Spinal cord (tissue), 10 donors: ENCODE measurements around the gene GAPDH. TPM values are rescaled to one million over a fixed set of nuclear protein-coding genes. Genes with fewer than 3 reads are reported as not detected.
"Not testable (repeated sequence)": the region's sequence is repeated elsewhere in the genome, so short reads cannot be mapped to it uniquely, and the experiment has no call there.

ENCODE experiments used
- DNase-seq, 6 donors: peaks; one replicate each; pipeline versions ENCODE4 v3.0.0 to v3.0.0-alpha.2; 2013 to 2015; ENCODE audit warnings: low spot score in 6 of 6, low read depth in 4 of 6
- H3K27ac ChIP-seq: one replicate; pipeline ENCODE4 v1.5.1; 2013; ENCODE audit warnings: low read depth, low read length, control low read depth
- H3K27me3 ChIP-seq: one replicate; pipeline ENCODE4 v1.6.1; 2013; ENCODE audit warnings: low read length; ENCODE audit not compliant: control insufficient read depth, insufficient read depth
- H3K36me3 ChIP-seq: one replicate; pipeline ENCODE4 v1.6.1; 2013; ENCODE audit warnings: low read length; ENCODE audit not compliant: control insufficient read depth, insufficient read depth
- H3K4me1 ChIP-seq: one replicate; pipeline ENCODE4 v1.6.1; 2013; ENCODE audit warnings: low read length; ENCODE audit not compliant: control insufficient read depth, insufficient read depth
- H3K4me3 ChIP-seq: one replicate; pipeline ENCODE4 v1.5.1; 2013; ENCODE audit warnings: low read depth, low read length, control low read depth
- H3K9me3 ChIP-seq: one replicate; pipeline ENCODE4 v1.6.1; 2013; ENCODE audit warnings: low read length; ENCODE audit not compliant: control insufficient read depth, insufficient read depth
- WGBS: methylation state at CpG from one replicate; pipeline ENCODE4 v1.1.5; 2013; ENCODE audit warnings: missing lambda C conversion rate; ENCODE audit not compliant: insufficient coverage; 5-methylcytosine and 5-hydroxymethylcytosine counted together
- polyA plus RNA-seq, 2 donors: library from polyadenylated mRNA; unstranded; fragments of 120-200 nt; gene quantifications; one replicate each; pipeline ENCODE4 v1.2.1, GENCODE V29; 2013; ENCODE audit not compliant: insufficient read length in 2 of 2
- total RNA-seq, 2 donors: library from RNA; depleted of rRNA in 1 of 2; stranded (reverse); fragments of 120-200 nt in 1 of 2; fragments of >200 nt in 1 of 2; gene quantifications; one replicate each; pipeline versions ENCODE4 v1.2.3 to v1.2.4, GENCODE V29; 2013 to 2014
- donor health status: healthy.

Gene GAPDH
- total and polyA plus RNA-seq, 4 donors = 1,774 to 3,295 (median 3,020) TPM

DNA sequence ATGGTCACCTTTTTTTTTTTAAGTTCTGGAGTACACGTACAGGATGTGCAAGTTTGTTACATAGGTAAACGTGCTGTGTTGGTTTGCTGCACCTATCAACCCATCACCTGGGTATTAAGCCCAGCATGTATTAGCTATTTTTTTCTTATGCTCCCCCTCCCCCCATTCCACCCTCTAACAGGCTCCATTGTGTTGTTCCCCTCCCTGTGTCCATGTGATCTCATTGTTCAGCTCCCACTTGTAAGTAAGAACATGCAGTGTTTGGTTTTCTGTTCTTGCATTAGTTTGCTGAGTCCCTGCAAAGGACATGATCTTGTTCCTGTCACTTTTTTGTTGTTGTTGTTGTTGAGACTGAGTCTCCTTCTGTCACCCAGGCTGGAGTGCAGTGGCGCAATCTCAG is 37.0 kb upstream of the GAPDH start:
- not testable (repeated sequence) for H3K9me3 ChIP-seq, H3K27ac ChIP-seq, H3K27me3 ChIP-seq, DNase-seq, H3K4me3 ChIP-seq, H3K4me1 ChIP-seq
- H3K36me3 ChIP-seq = peaks cover 22% of the 10 kb centered on the region
- 100% methylated on average over 1 of the region's 3 CpGs for WGBS

DNA sequence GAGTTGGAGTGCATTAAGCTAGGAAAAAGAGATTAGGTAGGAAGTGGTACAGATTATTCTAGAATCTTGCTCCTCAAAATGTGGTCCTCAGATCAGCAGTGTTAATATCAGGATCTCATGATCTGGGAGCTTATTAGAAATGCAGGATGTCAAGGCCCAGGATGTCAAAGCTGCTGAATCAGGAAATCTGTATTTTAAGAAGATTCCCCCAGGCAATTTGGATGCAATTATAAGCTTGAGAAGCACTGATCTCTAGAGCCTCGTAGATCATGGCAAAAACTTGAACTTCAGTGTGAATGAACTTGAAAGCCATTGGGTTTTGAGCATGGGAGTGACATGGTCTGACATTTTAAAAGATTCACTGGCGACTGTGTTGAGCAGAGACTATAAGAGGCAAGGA is 33.9 kb upstream of the GAPDH start:
- Histone ChIP-seq H3K4me1 (no peaks in the 10 kb centered on the region), H3K27ac (no peak overlapping the region), H3K4me3 (no peak overlapping the region), H3K36me3 (peaks cover 27% of the 10 kb centered on the region), H3K9me3 (no peaks in the 10 kb centered on the region), H3K27me3 (no peaks in the 10 kb centered on the region)
- WGBS = 89% methylated on average over 2 of the region's 2 CpGs
- DNase-seq = no peak

DNA sequence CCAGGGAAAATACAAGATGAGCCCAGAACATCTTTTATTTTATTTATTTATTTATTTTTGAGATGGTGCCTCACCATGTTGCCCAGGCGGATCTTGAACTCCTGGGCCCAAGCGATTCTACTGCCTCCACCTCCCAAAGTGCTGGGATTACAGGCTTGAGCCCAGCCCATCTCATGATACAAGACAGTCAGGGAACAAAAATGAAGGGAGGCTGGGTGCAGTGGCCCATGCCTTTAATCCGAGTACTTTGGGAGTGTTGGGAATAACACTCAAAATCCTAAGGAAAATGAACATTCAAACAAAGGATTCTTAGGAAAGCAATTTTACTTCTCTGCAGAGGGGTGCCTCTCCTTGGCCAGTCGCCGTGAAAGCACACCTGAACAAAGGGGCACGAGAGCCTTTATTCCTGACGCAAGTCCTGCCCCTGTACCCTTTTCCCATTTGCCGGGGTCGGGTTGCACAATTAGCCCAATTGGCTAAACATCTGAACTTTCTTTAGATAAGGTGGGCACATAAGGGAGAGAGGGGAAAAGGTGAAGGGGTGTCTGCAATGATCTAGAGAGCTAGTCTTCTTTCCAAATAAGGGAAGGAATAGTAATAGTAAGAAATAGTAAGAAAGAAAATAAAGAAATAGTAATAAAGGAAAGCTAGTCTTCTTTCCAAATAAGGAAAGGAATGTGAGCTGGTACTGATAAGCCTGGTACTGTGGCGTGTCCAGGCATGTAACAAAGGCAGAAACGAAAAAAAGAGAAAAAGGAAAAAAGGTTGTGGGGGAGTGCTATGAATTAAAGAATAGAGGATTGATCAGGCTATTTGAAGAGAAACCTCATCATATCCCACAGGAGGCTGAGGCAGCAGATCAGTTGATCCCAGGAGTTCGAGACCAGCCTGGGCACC is 27.0 kb upstream of the GAPDH start:
- WGBS = 82% methylated on average over 7 of the region's 12 CpGs
- peaks cover 28% of the 10 kb centered on the region for H3K36me3 ChIP-seq
- no peaks in the 10 kb centered on the region for H3K27me3 ChIP-seq
- H3K4me3 ChIP-seq = no peak overlapping the region
- no peaks in the 10 kb centered on the region for H3K4me1 ChIP-seq
- H3K9me3 ChIP-seq = no peaks in the 10 kb centered on the region
- DNase-seq = no peak
- H3K27ac ChIP-seq = no peak overlapping the region

DNA sequence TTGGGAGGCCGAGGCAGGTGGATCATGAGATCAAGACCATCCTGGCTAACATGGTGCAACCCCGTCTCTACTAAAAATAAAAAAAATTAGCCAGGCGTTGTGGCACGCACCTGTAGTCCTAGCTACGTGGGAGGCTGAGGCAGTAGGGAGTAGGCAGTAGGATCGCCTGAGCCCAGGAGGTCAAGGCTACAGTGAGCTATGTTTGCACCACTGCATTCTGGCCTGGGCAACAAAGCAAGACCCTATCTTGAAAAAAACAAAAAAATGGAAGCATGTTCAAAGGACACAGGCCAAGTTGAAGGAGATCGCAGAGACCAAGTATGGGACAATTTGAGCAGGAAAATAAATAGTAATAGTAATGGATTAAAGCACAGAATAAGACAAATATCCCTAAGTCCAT is 26.2 kb upstream of the GAPDH start:
- Histone ChIP-seq H3K36me3 (peaks cover 32% of the 10 kb centered on the region), H3K27ac (no peak overlapping the region), H3K4me3 (no peak overlapping the region), H3K27me3 (no peaks in the 10 kb centered on the region), H3K9me3 (no peaks in the 10 kb centered on the region), H3K4me1 (no peaks in the 10 kb centered on the region)
- DNase-seq = no peak
- 100% methylated on average over 2 of the region's 7 CpGs for WGBS

DNA sequence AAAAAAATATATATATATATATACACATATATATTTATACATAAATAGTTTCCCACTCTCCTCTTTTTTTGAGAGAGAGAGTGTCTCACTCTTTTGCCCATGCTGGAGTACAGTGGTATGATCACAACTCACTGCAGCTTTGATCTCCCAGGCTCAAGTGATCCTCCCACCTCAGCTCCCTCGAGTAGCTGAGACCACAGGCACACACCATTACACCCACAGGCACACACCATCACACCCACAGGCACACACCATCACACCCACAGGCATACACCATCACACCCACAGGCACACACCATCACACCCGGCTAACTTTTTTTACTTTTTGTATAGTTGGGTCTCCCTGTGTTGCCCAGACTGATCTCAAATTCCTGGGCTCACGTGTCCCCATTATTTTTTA is 14.1 kb upstream of the GAPDH start:
- no peaks in the 10 kb centered on the region for H3K4me1 ChIP-seq
- H3K27me3 ChIP-seq = no peaks in the 10 kb centered on the region
- no peak overlapping the region for H3K4me3 ChIP-seq
- H3K36me3 ChIP-seq = peaks cover 69% of the 10 kb centered on the region
- DNase-seq = no peak
- no peaks in the 10 kb centered on the region for H3K9me3 ChIP-seq
- 100% methylated on average over 1 of the region's 3 CpGs for WGBS
- no peak overlapping the region for H3K27ac ChIP-seq

DNA sequence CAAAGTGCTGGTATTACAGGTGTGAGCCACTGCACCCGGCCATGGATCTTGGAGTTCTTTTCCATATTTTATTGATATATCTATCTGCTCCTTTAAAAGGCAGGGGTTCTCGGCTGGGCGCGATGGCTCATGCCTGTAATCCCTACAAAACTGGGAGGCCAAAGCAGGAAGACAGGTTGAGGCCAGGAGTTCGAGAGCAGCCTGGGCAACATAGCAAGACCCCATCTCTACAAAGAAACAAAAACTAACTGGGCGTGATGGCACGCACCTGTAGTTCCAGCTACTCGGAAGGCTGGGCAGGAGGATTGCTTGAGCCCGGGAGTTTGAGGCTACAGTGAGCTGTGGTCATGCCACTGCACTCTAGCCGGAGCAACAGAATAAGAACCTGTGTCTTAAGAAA is 12.1 kb upstream of the GAPDH start:
- no peak overlapping the region for H3K4me3 ChIP-seq
- no peak overlapping the region for H3K27ac ChIP-seq
- no peaks in the 10 kb centered on the region for H3K27me3 ChIP-seq
- no peaks in the 10 kb centered on the region for H3K9me3 ChIP-seq
- no peaks in the 10 kb centered on the region for H3K4me1 ChIP-seq
- no peak for DNase-seq
- H3K36me3 ChIP-seq = peaks cover 72% of the 10 kb centered on the region
- WGBS = 95% methylated on average over 3 of the region's 10 CpGs

DNA sequence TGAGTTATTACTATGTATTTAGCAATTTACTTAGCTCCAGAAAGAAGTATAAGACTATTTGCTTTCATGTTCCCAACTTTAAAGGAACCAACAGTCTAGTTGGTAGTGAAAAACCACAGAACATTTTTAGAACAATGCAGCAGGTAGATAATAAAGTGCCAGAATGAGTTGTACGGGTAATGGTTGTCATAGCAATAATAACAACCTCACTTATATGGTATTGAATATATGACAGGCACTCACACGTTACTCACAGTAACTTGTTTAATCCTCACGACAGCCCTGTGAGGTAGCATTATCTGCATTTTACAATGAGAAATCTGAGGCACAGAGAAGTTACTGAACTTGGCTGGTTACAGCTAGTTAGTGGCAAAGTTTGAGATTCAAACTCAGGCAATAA is 10.6 kb upstream of the GAPDH start:
- Histone ChIP-seq H3K4me3 (no peak overlapping the region), H3K27ac (no peak overlapping the region), H3K36me3 (peaks cover 78% of the 10 kb centered on the region), H3K4me1 (no peaks in the 10 kb centered on the region), H3K9me3 (no peaks in the 10 kb centered on the region), H3K27me3 (no peaks in the 10 kb centered on the region)
- no peak for DNase-seq
- no CpG with 5 or more reads among the region's 3 CpGs for WGBS

DNA sequence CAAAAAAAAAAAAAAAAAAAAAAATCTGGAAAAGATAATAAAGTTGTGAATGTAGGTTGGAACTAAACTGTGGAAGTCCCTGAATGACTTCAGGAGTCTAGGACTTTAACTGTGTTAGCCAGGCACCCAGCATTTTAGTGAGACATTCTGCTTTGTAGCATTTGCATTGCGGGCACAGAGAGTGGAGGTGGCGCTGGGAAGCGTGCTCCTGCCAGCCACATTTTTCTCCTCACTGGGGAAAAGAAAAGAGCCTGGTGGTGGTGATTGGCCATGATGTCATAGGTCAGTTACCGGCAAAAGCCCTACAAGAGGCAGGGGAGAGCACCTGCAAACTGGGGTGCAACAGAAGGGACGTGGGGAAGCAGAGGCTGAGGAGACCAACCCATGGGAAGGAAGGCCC is 9.7 kb upstream of the GAPDH start:
- WGBS = 89% methylated on average over 2 of the region's 5 CpGs
- no peak overlapping the region for H3K4me3 ChIP-seq
- no peak overlapping the region for H3K27ac ChIP-seq
- DNase-seq = no peak
- H3K36me3 ChIP-seq = peaks cover 79% of the 10 kb centered on the region
- H3K4me1 ChIP-seq = no peaks in the 10 kb centered on the region
- H3K27me3 ChIP-seq = no peaks in the 10 kb centered on the region
- H3K9me3 ChIP-seq = no peaks in the 10 kb centered on the region

DNA sequence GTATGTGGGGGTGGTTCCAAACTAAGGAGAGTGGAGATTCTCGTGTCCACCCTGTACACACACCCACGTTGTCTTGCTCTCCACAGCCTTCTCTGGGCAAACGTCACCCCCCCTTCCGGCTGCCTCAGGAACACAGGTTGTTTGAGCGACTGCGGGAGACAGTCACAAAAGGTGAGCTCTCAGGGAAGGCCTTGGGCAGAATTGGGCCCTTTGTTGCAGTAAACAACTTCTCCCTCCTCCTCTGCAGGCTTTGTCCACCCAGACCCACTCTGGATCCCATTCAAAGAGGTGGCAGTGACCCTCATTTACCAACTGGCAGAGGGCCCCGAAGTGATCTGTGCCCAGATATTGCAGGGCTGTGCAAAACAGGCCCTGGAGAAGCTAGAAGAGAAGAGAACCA is 8.1 kb upstream of the GAPDH start:
- Histone ChIP-seq H3K9me3 (no peaks in the 10 kb centered on the region), H3K27me3 (no peaks in the 10 kb centered on the region), H3K36me3 (peaks cover 84% of the 10 kb centered on the region), H3K4me3 (no peak overlapping the region), H3K27ac (no peak overlapping the region), H3K4me1 (no peaks in the 10 kb centered on the region)
- DNase-seq = no peak
- WGBS = 90% methylated on average over 7 of the region's 7 CpGs
